Pulmonary artery endothelial cell (primary cell): ENCODE results near the gene C18orf63. TPM values are rescaled to one million over a fixed set of nuclear protein-coding genes. Genes with fewer than 3 reads are reported as not detected.
A peak's percentile ranks its signal among the peaks of the same experiment; 100 is the strongest.
"Not testable (repeated sequence)": the region's sequence is repeated elsewhere in the genome, so short reads cannot be mapped to it uniquely, and the experiment has no call there.

ENCODE experiments used
- DNase-seq: peaks from one replicate; pipeline ENCODE4 v3.0.0-alpha.2; 2011; ENCODE audit warnings: low read depth, low spot score
- total RNA-seq: library from RNA; depleted of rRNA; stranded (reverse); fragments of >200 nt; gene quantifications from 2 replicates; pipeline ENCODE4 v1.2.3, GENCODE V29; 2014

The C18orf63 gene
- total RNA-seq, 1 donor from 2014 or later: not detected

DNA sequence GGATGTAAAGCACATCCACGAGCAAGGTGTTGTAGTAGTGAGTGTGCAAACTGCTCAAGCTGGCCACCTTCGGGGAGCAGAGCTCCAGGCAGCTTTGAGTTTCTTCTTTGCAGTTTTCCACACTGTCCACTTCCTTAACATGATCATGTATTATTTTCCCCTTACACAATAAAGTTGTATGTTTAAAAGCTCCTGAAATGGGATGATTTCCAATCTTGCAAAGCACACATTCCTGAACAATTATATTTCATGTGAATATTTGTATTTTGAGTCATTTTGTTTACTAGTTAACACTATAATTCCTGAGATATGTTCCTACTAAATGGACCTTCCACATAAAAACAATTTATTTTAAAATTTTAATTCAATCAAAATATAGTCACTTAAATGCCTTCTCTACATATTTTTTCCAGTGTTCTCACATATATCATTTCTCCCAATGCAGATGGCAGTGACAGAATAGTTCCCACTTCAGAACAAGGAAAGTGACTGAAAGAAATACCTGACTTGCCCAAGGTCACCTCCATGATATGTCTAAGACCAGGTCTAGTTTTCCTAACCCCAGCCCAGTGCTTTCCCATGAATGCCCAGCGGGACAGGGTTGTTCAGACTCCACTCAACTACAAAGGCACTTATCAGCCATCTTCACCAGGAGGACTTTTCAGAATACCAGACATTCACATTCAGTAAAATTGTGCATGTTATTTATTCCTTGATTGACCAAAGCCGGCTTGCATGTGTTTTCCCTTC is 29.4 kb upstream of the C18orf63 start:
- no peak for DNase-seq

DNA sequence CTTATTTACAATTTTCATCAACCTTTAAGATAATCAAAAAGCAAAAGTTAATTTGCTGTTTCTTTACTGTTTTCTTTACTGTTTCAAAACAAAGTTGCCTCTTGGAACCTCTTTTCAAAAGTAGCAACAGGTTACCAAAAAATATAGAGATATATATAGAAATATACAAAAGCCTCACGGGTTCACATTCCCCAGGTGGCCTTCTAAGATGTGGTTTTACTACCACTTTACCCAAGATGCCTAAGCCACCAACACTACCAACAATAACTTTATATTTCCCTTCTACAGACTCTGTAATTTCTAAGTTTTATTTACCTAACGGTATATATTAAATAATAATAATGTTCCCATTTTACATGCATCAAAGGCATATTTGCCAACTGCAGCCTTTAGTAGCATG is 28.8 kb upstream of the C18orf63 start:
- no peak for DNase-seq

DNA sequence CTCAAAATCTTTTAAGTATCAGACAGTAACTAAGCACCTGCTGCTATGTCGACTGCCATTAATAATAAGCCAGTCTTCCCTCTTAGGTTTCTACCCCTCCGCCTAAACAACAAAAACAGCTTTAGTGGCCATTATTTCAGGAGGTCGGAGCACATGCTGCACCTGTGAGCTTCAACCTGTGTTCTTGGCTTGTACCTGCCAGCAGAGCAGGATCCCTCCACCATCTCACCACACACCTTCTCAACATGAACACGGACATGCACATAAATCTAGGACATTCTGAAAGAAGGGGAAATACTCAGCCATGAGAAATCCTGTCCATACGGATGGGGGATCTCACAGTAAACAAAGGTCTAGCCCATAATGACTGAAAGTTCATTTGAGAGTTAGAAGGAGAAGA is 27.6 kb upstream of the C18orf63 start:
- DNase-seq: no peak

DNA sequence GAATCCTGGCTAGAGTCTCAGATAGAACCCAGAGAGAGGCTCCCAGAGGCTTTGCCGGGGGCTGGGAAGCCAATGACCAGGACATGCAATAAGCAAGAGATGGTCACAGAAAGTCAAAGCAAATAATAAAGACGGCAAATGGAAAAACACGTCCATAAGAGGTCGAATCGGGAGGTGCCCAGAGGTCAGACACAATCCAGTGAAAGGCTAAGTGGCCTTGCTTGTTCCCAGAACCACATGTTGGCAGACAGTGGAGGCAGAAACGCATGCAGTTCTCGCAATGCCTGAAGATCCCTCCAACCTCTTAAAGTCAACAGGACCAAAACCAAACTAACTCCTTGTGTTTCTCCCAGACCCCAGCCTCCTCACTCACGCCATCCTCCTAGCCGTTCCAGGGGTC is 26.9 kb upstream of the C18orf63 start:
- no peak for DNase-seq

DNA sequence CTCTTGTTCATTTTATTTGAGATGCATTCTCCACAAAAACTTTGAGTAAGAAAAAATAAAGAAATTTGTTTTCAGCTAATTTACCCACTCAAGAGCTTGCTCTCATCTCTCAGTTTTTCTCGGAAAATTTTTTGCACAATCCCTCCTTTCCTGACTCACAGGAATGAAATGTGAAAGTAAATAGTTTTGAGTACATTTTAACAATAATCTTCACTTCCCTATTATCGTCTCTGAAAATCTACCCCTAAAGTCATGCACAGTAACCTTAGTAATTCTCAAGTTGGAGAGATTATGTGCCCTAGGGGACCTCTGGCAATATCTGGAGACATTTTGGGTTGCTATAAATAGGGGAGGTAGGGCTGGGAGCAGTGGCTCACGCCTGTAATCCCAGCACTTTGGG is 26.5 kb upstream of the C18orf63 start:
- DNase-seq: no peak

DNA sequence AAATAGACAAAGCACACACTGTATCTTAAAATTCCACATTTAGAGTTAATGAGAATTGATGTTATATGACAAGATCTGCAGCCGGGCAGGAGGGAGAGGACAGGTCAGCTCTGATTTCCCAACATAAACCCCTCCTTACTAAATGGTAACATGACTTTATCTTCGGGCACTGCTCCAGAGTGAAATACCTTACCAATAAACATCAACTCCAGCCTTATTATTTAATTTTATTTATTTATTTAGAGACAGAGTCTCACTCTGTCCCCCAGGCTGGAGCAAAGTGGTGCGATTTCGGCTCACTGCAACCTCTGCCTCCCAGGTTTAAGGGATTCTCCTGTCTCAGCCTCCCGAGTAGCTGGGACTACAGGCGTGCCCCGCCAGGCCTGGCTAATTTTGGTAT is 25.6 kb upstream of the C18orf63 start:
- DNase-seq: no peak

DNA sequence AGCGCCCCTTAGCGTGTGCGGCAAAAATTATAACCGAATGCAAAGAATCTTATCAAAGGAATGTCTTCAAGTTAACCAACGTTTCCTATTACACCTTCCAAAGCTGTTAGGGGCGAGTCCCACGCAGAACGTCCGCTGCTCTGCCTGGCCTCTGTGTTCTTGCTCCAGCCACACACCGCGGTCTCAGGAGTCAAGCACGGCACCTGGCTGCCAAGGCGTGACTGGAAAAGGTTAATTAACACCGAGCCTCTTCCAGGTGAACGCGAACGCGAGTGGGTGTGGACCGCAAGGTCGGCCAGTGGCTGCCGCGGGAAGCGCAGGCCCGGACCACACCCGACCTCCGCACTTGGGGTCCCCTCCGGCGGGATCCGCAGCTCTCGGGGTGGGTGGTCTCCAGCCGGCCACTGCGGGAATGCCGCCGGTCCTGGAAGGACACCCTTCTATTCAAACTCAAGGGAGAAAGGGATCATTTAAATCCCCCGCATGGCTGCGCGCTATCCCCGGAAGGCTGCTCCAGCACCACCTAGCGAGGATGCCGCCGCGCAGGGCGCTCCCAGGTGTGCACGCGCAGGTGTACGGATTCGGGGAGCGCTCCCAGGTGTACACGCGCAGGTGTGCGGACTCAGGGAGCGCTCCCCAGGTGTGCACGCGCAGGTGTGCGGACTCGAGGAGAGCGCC is 24.7 kb upstream of the C18orf63 start:
- no peak for DNase-seq

DNA sequence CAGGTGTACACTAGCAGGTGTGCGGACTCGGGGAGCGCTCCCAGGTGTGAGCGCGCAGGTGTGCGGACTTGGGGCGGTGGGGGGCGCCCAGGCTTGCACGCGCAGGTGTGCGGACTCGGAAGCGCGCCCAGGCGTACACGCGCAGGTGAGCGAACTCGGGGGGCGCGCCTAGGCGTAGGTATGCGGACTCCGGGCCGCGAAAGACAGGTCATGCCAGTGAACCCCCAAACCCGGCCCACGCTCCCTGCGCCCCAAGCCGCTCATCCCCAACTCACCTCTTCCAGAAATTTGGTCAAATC is 24.2 kb upstream of the C18orf63 start:
- no peak for DNase-seq

DNA sequence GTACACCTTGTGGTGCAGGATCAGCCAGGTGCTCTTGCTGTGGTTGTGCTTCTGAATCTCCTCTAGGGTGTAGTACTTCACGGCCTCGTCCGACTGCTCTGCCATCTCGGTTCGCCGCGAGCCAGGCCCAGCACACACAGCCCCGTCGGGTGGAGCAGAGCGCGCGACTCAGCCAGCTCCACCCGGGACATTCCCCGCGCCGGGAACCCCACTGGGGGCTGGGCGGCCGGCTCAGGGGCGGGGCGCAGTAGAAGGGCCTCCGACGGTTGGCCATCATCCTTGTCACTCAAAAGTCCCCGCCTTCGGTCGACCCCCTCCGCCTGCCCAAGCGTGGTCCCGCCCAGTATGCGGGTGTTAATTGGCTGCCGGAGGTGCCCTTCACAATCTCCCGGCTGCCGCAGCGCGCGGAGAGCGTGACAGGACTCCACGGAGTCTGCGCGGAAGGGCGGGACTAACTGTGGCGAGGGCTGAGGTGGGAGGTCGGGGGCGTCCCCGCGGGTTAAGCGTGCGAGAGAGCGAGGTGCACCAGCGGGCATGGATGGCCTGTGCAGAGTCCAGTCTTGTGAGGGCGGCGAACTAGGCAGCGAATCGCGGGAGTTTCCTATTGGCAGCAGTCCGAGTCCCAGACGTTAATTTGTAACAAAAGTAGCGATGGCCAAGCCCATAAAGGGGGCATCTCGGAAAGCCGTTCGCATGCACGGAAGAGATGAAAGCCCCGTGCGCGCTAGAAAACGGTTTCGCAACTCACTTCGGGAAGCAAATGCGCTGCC is 23.7 kb upstream of the C18orf63 start, which contains the start of gene CYB5A:
Gene CYB5A, minus strand, starts transcription at position 193 of the 770 bp plus-strand sequence. Its CDS starts 88 bp downstream, at position 105.
- DNase-seq: peak; percentile 80

DNA sequence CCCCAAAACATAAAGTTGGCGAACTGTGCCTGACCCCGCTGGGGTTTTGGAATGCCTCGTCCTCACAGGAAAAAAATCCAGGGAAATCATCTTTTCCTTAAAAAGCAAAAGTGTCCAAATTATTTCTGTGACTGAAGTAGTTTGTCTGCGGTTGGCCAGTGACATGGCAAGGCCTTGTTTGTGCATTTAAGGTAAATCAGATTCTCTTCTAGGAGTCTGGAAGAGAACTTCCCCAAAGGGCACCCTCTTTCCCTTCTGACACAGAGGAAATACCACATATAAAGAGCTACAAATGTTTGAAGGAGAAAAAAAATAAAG is 23.1 kb upstream of the C18orf63 start:
- no peak for DNase-seq

DNA sequence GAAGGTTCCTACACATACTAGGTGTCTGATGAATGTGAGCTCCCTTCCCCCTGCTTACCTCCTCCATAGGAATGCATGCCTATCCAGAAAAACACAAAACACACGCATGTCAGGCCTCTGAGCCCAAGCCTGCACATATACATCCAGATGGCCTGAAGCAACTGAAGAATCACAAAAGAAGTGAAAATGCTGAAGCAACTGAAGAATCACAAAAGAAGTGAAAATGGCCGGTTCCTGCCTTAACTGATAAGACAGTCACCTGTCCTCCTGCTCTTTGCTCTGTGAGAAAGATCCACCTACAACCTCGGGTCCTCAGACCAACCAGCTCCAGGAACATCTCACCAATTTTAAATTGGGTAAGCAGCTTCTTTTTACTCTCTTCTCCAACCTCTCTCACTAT is 22.7 kb upstream of the C18orf63 start:
- not testable (repeated sequence) for DNase-seq

DNA sequence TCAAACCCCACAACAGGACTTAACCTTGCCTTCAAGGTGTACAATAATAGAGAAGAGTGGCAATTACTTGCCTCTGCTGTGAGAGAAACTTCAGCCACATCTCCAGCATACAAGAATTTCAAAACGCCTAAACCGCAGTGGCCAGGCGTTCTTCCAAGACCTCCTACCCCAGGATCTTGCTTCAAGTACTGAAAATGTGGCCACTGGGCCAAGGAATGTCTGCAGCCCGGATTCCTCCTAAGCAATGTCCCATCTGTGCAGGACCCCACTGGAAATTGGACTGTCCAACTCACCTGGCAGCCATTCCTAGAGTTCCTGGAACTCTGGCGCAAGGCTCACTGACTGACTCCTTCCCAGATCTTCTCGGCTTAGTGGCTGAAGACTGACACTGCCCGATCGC is 21.1 kb upstream of the C18orf63 start:
- DNase-seq: no peak

DNA sequence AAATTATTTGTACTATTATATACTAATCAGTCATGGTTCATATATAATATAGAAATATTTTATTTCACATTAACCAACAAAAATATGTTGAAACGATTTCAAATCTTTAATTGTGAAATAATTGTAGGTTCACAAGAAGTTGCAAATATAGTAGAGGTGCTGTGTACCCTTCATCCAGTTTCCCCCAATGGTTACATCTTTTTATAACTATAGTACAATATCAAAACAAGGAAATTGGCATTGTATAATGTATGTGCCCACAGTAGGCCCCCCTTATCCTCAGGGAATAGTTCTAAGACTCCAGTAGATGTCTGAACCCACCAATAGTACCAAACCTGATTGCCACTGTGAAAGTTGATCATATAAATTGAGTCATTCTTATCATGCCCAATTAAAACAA is 16.5 kb upstream of the C18orf63 start:
- no peak for DNase-seq

DNA sequence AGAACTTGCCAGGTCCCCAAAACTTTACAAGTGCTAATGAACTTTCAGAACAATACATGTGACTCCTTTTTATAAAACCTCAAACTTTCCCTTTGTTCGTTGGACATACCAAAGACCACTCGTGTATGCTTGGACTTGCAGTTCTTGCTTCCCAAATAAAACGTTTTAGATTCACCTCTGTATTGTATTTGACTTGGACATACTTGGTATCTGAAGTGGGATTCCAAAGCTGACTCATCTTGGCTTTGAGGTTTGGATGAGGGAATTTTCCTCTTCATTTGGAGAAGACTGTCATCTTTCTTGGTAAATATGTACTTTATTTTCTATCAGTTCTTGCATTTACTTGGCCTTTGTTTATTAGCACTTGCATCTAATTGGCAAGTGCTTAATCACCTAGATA is 15.9 kb upstream of the C18orf63 start:
- DNase-seq: no peak

DNA sequence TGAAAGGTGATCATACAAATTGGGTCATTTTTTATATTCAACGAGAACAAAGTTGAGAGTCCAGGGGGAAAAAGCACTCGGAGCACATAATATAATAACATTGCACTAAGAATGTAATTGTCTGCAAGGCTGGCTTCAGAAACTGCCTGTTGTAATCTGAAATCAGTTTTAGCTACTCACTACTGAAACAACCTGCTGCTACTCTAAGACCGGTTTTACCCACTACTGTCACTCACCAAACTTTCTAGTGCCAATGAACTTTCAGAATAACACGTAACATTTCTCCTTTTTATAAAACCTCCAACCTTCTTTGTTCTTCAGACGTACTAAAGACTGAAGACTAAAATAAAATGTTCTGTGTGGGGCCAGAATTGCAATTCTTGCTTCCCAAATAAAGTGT is 12.3 kb upstream of the C18orf63 start:
- DNase-seq: no peak

DNA sequence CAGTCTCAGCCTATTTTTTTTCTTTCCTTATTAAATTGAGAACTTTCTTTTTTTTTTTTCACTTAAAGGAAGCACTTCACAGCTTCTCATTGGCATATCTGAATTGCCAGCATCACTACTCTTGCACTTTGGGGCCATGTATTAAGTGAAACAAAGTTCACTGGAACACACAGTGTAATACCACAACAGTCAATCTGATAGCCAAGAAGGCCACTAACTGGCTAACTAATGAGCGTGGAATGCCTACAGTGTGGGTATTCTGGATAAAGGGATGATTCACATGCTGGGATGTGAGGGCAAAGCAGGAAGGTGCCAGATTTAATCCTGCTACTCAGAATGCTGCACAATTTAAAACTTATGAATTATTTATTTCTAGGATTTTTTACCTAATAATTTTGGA is 11.7 kb upstream of the C18orf63 start:
- DNase-seq: no peak

DNA sequence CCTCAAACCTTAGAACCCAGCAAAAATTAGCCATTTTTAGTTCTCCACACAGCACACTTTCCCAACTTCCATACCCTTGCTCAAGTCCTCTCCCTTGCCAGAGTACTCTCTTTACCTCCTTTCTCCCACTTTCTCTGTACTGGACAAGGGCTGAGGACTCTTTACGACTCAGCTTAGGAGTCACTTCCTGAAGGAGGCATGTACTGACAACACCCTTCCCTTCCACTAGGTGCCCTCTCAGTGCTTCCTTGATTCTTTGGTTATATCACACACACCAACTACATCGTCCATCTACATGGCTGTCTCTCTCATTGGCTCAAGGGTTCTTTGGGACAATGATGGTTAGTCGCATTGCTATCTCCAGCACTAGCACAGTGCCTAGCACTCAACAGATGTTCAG is 5.2 kb upstream of the C18orf63 start:
- DNase-seq: no peak

DNA sequence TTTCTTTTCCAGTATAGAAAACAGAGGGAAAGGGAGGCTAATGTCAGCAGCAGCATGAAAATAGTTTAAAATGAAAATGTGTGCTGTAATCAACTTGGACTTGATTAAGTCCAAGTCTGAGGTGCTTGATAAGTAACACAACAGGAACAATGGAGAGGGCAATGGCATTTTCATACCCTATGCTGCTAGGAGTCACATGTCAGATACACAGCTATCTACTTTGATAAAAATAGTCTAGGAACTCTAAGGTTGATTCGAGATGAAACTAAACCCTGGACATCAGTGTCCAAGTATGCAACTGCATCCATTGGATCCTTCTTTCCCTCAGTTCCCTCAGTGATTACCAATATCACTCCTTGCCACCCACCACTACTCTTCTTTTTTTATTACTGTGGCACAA is 4.6 kb upstream of the C18orf63 start:
- DNase-seq: no peak

DNA sequence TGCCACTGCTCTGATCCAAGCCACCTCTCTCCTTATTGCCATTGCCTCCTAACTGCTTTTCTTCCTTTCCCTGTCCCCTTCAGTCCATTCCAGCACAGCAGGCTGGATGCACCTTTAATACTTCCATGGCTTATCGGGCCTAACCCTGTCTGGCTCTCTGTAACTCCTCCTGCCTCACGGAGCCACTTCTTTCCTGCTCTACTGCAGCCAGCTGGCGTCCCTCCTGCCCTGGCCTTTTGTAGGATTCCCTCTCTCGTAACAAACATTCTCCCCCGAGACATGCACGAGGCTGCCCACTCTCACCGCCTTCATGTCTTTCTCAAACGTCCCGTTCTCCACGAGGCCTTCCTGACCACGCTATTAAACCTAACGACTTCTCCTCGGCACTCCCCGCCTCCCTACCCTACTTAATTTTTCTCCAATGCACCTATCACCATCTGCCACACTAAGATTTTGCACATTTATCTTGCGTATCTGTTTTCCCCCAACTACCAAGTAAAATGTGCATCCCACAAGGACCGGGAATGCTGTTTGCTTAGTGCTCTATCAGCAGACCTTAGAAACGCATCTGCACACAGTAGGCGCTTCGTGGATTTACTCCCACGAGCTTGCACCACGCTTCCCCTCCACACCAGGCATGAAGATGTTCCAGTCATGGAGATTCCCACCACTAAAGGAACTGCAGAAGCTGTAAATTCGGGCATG is 728 bp upstream of the C18orf63 start:
- no peak for DNase-seq

DNA sequence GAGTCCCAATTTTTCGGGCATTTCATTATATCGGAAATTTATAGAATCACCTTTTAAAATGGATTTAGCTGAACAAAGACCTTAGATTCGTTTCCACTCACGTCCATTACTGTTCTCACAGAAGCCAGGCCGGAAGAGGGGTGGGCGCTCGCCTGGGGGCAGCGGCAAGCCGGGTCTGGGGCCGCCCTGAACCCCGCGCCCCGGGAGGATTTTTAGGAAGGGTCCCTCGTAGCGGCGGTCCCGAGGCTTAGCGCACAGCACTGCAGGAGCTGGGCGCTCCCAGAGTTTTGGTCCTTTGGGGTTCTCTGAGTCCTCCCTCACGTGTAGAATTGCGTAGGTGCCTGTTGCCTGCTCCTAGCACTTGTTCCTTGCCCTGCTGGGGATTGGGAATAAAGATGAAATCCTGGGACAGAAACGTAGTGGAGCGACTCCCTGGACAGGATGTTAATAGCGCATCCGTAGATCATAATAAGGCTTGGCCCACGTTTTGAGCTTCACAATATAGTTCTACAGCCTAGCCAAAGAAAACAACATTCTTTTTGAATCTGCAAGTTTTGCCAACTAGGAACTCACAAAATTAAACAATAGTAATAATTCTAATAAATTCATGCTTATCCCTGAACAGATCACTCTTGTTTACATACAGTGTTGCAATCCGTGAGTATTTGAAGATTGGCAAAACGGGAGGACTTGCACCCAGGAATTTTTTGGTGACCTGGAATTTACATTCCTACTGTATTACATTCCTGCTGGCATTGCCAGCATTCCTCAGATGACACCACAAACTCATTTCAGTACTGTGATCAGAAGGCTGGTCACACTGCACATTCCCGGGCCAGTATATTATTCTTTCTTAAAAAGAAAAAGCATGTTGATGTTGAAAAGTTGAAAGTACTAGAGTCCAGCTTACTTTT is 875 bp downstream of the C18orf63 start:
- no peak for DNase-seq

DNA sequence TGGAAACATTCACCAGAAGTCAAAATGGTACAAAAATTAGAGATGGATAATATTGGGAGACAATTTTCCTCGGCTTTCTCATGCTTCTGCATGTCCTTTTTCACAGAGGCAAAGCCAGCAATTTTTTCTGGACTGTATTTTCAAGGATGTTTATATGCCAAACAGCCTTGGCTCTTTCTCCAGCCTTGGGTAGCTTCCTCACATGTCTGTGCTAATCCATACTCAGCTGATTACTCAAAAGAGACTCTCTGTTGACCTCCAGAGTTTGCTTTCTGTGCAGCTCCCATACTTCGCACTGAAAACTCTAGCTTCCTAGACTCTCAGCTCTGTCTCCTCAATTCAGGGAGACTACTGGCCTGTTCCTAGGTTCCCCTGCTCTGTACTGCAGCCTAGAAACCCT is 10.6 kb downstream of the C18orf63 start:
- no peak for DNase-seq
